Measurements from ENCODE around the gene KDM4C.

Gene KDM4C

GRCh38 chr9:6870650-6871477, 113.1 kb downstream of the KDM4C start:
- no peak for FAIRE-seq

- FAIRE-seq: no peak
Measured at GRCh38 chr9:6873857-6874256, 116.1 kb downstream of the KDM4C start.

GRCh38 chr9:6876195-6876894, 118.6 kb downstream of the KDM4C start:
- no peak for FAIRE-seq

GRCh38 chr9:6877671-6878161, 119.9 kb downstream of the KDM4C start:
- no peak for FAIRE-seq

- FAIRE-seq: no peak
Measured at GRCh38 chr9:6880626-6881025, 122.9 kb downstream of the KDM4C start.

- no peak for FAIRE-seq
Measured at GRCh38 chr9:6884101-6884500, 126.3 kb downstream of the KDM4C start.

- FAIRE-seq: no peak
Measured at GRCh38 chr9:6884990-6885389, 127.2 kb downstream of the KDM4C start.

GRCh38 chr9:6887051-6887450, 129.3 kb downstream of the KDM4C start:
- FAIRE-seq: no peak

GRCh38 chr9:6889868-6890267, 132.1 kb downstream of the KDM4C start:
- FAIRE-seq: no peak

- FAIRE-seq: no peak
Measured at GRCh38 chr9:6893350-6894131, 135.8 kb downstream of the KDM4C start.

- FAIRE-seq: no peak
Measured at GRCh38 chr9:6894135-6894534, 136.4 kb downstream of the KDM4C start.

- FAIRE-seq: peak; percentile 48
Measured at GRCh38 chr9:6895754-6896153, 138.0 kb downstream of the KDM4C start.

GRCh38 chr9:6896562-6896961, 138.8 kb downstream of the KDM4C start:
- no peak for FAIRE-seq

GRCh38 chr9:6897207-6897822, 139.5 kb downstream of the KDM4C start:
- no peak for FAIRE-seq

- FAIRE-seq: no peak
Measured at GRCh38 chr9:6897898-6898302, 140.1 kb downstream of the KDM4C start.

GRCh38 chr9:6899274-6899673, 141.5 kb downstream of the KDM4C start:
- FAIRE-seq: no peak

GRCh38 chr9:6900440-6900883, 142.7 kb downstream of the KDM4C start:
- FAIRE-seq: no peak

- FAIRE-seq: no peak
Measured at GRCh38 chr9:6901180-6901579, 143.4 kb downstream of the KDM4C start.

- FAIRE-seq: no peak
Measured at GRCh38 chr9:6902423-6902822, 144.7 kb downstream of the KDM4C start.

GRCh38 chr9:6904371-6904770, 146.6 kb downstream of the KDM4C start:
- FAIRE-seq: no peak

GRCh38 chr9:6905850-6906375, 148.1 kb downstream of the KDM4C start:
- no peak for FAIRE-seq

GRCh38 chr9:6907772-6908381, 150.1 kb downstream of the KDM4C start:
- FAIRE-seq: peak; percentile 97

Data from A204.1 (cell line).